Activated naive CD4-positive, alpha-beta T cell (primary cell): ENCODE results near the gene FGF19.
"Not testable (repeated sequence)": the region's sequence is repeated elsewhere in the genome, so short reads cannot be mapped to it uniquely, and the experiment has no call there.

Experiments
- DNase-seq, 4 experiments: peaks; one replicate each; lab custom pipeline; 2025; lab: John Stamatoyannopoulos, UW

The FGF19 gene

DNA sequence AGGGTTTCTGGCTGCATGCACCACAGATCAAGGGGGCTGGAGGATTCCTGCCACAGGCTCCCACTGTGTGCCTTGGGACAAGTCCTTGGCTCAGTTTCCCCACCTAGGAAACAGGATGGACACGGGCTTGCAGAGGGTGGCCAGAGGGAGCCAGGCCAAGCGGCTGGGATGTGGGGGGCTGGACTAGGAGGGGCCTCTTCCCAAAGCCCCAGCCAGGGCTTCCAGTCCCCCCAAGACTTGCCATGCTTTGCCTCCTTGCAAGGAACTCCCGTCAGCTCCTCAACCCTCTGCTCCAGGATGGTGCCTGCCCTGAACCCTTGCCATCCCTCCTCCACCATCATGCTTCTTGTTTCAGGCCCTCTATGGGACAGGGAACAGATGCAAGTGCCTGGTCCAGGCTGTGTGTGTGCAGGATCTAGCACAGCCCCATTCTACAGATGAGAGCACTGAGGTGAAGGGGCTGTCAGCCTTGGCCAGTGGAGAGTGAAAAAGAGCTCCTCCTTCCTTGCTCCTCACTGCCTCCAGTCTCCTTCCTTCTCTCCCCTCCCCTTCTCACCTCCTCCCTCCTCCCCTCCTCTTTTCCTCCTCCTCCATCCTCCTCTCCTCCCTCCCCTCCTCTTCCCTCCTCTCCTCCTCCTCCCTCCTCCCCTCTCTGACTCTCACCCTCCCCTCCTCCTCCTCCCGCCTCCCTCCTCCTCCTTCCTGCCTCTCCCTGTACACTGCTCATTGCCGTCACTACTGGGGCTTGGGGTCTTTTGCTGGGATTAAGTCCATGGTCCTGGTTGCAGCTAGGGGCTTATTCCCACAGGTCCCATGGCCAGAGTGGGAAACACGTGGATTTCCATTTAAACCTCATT lies 13.3 kb upstream of the FGF19 start:
- no peak for DNase-seq

DNA sequence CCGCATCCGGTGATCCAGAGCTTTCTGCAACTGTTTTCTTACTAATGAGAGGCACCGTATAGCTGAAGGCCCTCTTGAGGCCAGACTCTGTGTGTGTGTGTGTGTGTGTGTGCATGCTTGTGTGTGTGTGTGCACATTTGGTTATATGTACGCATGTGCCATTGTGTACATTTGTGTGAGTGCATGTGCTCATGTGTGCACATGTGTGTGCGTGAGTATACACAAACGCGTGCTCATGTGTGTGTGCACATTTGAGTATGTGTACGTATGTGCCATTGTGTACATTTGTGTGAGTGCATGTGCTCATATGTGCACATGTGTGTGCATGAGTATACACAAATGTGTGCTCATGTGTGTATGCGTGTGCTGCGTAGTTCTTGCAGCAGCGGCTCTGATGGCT lies 12.3 kb upstream of the FGF19 start:
- no peak for DNase-seq

DNA sequence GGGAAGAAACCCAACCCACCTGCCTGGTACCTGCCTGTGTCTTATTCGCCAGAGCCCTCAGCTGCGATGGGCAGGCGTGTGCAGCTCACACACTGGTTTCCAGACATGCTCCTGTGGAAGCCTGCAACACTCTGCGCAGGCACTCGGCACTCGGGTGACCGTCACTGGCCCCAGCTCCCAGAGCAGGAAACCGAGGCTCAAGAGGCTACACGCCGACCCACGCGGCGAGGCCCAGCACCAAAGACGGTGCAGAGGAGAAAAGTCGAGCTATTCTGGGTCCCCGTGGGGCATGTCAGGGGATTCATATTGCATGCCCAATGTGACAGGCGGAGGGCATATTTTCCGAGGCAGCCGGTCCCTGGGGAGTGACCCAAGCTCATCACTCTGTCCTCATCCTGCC lies 11.6 kb upstream of the FGF19 start:
- DNase-seq: no peak

DNA sequence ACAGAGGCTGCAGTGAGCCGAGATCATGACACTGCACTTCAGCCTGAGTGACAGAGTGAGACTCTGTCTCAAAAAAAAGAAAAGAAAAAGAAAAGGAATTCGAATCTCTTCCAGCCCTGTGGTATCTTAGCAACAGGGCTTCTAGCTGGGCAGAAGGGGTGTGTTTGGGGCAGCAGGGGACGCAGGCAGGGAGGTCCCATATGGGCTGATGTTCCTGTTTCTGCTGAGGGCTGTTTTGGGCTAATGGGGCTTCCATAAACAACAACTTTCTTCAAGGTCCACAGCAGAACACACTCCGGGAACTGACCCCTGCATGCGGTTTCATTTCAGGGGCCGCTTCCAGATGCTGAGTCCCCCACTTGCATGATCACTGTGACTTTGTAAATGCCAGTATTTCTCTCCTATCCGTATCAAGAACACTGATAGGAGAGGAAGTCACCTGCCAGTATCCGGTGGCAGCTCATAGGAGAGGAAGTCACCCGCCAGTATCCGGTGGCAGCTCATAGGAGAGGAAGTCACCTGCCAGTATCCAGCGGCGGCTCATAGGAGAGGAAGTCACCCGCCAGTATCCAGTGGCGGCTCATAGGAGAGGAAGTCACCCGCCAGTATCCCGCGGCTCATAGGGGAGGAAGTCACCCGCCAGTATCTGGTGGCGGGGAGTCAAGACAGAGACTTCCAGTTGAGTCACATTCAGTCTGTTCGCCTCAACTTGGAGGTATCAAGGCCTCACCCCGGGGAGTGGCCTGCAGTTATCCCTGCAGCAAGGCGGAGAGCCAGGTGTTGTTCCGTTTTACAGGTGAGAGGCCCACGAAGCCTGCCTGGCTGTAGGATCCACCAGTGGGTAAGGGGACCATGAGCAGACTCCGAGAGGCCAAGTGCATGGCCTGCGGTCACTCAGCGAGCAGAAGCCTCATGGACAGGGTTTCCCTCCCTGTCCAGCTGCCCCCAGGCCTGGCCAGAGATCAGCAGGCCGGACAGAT lies 8.3 kb upstream of the FGF19 start:
- DNase-seq: peak in 2 of 4 experiments; percentile 7 to 37

DNA sequence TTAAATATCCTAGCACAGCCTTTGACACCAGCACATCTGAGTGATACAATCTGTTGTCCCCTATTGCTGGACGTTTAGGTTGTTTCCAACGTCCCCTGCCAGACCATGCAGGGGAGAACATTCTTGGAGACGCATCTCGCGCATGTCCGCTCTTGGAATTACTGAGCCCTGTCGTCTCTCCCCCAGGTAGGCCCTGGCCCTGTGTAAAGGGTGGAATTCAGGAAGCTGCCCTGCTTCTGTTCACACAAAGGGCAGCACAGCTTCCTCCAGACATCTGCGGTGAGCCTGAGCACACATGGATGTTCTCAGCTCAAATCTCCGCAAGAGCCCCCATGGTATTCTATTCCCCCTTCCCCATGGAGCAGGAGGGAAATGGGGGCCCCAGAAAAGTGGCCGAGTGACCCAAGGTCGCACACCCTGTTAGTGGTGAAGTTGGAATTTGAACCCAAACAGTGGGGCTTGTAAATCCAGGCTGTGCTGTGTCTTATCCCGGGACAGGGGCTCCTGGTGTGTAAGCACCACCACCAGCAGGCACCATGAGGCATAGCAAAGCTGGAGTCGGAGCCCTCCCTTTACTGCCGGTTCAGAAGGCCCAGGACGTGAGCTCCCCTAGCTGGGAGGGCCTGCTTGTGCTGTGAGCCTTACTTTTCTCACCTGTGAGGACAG lies 5.0 kb upstream of the FGF19 start:
- DNase-seq: no peak

DNA sequence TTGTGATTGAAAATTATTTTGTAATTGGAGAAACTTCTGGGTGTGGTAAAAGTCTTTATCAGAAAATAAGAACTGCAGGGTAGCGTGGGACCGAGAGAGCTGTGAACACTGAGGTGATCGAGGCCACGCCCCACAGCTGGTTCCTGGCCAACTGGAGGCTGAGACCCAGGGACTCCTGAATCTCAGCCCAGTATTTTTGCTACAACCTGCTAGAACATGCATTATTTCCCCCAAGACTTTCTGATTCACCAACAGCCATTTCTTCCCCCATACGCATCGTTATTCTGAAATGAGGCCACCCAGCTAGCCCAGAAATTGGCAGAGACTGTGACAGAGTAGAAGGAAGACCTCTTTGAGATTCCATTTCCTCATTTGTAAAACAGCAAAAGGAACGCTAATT lies 3.4 kb upstream of the FGF19 start:
- DNase-seq: no peak

DNA sequence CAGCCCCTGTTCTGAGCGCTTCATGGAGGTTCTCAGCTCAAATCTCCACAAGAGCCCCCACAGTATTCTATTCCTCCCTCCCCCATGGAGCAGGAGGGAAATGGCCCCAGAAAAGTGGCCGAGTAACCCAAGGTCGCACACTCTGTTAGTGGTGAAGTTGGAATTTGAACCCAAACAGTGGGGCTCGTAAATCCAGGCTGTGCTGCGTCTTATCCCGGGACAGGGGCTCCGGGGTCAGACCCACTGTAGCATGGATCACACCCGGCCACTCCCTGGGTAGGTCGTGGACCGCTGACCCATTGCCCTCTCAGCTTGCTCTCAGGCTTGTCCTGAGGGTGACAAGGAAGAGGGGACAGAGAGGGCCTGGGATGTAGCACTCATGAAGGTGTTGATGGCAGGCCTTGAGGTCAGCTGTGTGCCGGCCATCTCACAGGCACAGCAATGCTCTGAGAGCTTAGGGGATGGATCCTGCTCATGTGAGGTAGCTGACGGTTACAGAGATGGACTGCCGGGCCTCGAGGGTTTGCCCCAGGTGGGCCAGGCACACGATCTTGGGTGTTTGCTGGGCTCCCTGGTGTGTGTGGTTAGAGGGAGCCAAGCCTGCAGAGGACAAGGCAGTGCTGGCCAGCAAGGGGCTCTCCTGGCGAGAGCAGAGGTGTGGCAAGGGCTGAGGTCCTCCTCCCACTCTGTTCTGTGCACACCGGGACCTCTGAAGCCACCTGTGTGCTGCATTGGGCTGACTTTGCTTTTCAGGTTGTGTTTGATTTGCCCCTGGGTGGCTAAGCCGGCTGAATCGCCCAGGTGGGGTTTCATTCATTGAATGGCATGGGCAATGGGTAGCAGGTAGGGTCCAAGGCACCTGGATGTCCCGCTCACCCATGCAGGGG lies 2.3 kb upstream of the FGF19 start:
- no peak for DNase-seq

DNA sequence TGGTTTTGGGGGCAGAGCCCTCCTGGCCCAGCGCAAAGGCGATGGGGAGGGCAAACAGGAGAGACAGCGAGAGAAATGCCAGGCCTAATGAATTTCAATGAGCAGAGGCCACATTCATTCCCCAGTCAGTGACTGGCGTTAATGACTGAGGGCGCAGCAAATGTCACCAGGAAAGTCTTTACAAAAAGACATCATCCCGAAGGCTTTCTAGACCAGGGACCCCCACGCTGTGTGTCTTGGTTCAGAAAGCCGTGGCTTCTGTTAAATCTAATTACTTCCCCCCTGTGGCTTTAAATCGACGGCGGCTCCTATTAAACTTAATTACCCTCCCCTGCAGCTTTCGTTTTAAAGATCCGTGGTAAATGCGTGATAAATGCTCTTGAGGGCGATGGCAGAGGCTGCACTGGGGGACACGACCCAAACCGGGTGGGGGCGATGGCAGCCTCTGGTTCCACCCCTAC lies 1.6 kb upstream of the FGF19 start:
- no peak for DNase-seq

DNA sequence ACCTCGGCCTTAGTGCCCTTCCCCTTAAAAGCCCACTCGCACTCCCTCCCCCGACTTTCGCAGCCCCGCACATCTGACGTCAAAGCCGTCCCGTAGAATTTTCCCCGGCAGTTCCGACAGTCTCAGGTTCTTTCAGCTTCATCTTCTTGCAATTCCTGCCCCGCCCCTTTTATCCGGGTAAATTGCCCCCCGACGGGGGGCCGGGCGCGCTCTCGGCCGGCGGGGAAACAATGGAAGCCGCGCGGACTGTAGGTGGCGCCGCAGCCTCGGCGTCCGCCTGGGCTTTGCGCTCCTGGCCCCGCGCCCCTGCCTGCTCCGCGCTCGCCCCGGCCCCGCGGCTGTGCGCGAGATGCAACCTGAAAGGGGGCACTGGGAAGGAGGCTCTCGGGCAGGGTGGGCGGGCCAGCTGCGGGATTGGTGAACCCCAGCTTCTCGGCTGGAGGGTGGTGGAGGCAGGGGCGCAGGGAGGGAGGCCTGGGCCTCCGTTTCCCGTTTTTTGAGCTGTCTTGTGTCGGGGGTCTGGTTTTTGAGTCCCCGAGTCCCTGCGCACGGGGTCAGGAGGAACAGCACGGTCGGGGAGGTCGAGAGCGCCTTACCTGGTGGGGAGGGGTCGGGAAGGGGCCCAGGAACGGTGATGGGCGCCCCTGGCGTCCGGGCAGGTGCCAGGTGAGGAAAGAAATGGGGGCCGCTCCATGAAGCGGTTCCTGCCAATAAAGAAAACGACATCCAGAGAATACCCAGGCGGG lies 859 bp upstream of the FGF19 start:
- no peak for DNase-seq

DNA sequence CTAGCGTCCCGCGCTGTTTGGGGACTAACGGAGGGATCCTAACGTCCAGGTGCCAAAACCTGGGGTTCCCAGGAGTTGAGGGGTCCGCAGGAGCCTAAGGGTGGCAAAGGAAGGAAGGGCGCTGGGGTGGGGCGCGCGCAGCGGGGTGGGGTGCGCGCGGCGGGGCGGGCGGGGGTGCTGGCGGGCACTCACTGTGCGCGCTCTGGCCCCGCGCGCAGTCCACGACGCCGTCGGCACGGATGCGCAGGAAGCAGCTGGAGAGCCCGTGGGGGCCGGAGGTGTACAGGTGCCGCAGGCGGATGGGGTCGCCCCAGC lies 412 bp downstream of the FGF19 start:
- DNase-seq: no peak

DNA sequence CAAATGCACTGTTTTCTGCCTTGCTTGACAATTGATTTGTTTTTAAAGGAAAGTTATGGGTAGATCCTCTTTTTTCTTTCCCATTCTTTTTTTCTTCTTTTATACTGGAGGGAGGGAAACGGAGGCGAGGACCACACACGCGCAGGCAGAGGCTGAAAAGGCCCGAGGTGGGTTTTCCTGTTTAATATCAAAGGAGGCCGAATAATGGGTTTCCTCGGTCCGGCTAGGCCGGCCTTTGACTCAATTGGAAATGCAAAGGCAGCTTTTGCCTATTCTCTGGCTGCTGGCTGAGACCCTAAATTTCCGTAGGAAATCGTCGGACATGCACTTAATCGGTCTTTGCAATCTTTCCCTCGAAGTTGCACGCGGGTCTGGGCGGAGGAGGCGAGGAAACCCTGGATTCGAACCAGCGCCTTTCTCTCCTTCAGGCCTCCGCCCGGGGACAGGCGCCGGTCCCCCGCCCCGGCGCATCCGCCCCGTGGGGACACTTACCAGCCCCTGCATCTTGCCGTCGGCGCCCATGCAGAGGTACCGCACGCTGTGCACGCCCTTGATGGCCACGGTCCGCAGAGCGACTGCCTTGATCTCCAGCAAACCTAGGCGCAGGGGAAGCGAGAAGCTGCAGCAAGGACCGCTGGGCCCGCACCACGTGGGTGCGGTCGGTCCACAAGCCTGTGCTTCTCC lies 911 bp downstream of the FGF19 start:
- DNase-seq: no peak

DNA sequence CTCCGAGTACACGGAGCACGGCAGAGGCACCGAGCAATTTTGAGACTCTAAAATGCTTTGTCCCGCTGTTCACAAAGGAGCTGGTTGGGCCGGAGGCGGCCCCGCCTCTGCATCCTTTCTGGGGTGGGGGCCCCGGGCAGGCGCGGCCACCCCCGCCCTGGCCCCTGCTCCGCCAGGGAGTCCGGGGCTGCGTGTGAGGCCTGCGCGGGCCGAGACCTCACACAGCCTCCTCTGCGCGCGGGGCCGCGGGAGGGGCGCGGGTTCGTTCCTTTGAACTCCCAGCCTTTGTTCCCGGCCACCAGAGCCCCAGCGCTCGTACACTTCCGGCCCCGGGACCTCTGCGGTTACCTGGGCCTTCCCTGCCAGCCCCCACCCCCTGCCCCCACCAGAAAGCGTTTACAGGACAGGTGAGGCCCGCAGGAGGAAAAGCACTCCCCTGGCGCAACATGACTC lies 1.6 kb downstream of the FGF19 start:
- DNase-seq: no peak

DNA sequence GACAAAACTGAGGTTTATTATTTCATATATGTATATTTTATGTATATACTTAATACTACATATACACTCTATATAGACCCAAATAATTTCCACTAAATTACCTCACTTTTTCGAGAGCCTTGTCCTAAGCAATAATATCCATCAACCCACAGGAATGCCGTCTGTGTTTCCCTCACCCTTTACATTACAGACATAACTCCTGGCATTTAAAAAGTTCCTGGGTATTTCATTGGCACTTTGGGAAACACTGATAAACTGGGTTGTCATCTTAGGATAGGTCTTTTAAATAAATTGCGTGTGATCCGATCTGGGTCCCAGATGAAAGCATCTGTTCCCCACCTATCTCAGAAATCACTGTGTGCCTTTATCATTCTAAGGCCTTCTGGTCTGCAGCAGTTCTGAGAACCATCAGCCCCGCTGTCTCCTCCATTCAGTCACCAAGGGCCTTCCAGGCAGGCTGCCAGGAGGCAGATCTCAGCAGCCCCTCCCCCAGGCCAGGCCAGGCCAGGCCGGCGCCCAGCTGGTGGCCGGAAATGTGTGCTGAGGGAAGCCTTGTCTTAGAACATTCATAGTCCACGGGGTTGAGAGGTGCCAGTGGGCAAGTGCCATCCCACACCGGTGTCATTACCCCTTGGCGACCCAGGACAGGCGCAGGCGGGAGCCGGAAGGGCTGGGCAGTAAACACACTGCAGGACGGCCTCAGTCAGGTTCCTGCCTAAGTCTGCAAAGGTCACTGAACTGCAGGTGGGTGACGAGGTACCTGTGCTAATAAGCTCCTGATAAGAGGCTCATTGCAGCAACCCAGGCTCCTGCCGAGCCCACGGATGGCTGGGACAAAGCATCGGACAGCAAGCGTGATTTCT lies 3.3 kb downstream of the FGF19 start:
- no peak for DNase-seq

DNA sequence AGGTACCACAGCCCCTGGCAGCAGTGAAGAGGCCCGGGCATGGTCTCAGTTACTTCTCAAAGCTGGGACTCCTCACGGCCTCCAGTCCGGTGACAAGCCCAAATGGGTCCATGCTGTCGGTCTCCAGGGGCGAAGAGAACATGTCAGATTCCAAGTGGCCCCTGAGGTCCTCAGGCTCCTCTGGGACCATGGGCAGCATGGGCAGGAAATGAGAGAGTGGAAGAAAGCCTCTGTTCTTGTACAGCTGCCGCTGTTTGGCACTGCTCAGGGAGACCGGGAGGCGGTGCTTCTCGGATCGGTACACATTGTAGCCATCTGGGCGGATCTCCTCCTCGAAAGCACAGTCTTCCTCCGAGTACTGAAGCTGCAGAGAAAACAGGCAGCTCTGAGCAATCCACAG lies 4.6 kb downstream of the FGF19 start:
- no peak for DNase-seq

DNA sequence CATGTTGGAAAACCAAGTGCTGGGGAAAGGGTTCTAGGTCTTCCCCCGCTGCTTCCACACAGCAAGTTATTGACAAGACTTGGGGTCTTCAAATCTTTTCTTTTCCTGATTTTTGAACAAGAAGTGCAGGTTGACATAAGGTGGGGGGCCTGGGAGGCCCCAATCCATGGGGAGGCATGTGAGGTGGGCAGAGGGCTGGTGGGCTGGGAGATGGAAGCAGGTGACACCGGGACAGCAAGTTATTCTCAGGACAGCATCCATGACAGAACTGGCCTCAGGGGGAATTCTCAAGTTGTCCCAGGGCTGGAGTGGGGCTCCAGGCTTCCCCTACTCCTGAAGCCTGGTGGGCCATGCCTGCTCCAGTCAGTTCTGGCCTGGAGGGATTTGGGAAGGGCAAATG lies 5.5 kb downstream of the FGF19 start:
- no peak for DNase-seq

DNA sequence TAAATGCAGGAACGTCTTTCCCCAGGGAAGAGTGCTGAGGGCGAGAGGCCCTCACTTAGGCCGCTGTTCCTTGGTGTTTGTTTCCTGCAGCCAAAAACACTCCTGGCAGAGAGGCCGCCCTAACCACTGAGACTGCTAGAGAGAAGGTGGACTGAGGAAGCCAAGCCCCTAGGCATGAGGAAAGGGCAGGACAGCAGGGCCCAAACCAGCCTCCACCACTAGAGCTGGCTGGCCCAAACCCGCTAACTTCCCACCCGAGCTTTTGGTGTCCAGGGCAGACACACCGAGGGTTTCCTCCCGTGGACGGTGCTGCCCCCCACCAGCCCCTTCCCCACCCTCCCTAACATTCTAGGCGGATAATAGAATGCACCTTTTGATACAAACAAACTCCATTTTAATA lies 6.0 kb downstream of the FGF19 start:
- no peak for DNase-seq

DNA sequence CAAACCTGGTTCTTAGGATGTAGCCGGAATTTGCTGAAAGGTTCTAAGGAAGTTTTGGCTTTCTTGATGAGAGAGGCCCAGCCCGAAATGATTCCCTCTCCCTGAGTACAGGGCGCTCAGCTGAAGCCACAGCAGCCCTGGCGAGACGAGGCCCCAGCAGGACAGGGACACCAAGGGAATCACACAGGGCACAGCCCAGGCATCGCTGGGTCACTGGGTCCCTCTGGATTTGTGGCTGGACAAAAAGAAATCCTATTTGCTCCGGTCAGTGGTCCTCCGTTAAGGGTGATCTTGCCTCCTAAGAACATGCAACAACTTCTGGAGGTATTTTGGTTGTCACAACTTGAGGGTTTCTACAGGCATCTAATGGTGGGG lies 6.4 kb downstream of the FGF19 start:
- DNase-seq: no peak

DNA sequence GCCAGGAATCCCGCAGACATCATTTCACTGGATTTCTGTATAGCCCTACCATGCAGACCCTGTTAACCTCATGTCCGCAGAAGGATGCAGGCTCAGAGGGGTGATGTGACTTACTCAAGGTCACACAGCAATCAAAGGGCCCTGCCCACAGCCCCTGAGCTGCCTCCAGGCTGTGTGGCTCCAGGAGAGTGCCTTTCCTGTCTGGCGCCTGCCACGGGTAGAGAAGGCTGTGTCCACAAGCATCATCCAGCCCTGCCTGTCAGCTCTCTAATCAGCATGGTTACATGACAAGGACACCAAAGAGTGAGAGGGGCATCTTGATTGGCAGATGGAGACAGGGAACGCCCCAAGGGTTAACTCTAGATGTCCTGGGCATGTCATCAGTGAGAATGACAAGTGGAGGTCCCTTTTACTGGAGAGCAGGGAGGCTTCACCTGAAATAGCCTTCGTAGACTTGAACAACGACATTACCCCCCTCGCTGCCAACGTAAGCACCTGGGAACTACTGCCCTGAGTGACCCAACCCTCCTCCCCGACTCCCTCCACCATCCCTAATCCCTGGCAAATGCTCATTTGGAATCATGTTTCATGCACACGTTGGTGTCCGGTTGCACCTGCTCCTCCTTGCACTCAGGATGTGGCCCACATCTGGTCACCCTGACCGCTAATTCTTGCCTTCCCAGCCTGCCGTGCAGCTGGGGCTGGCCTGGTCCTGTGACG lies 6.9 kb downstream of the FGF19 start:
- no peak for DNase-seq

DNA sequence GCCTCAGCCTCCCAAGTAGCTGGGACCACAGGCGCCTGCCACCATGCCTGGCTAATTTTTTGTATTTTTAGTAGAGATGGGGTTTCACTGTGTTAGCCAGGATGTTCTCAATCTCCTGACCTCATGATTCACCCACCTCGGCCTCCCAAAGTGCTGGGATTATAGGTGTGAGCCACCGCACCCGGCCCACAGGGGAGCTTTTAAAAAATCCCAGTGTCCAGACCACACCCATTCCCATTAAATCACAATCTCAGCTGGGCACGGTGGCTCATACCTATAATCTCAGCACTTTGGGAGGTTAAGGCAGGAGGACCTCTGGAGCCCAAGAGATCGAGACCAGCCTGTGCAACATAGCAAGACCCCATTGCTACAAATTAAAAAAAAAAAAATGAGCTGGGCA lies 7.8 kb downstream of the FGF19 start:
- not testable (repeated sequence) for DNase-seq
